Cardiac fibroblast (primary cell): ENCODE measurements around the gene DUSP15.
"Not testable (repeated sequence)": the region's sequence is repeated elsewhere in the genome, so short reads cannot be mapped to it uniquely, and the experiment has no call there.

Experiments
- DNase-seq, 2 donors: peaks; one replicate each; pipeline versions ENCODE4 v3.0.0 to v3.0.0-alpha.2; 2010; ENCODE audit warnings: low read depth in 2 of 2
- H3K4me3 ChIP-seq, 2 donors: replicated peaks in 1 of 2; 1 replicate in 1 of 2; 2 replicates in 1 of 2; pipeline ENCODE4 v1.5.1; 2011; ENCODE audit warnings: low read depth in 2 of 2, low read length in 2 of 2, mild to moderate bottlenecking in 2 of 2, moderate library complexity in 1 of 2
- CTCF ChIP-seq: IDR thresholded peaks from one replicate; pipeline ENCODE4 v1.5.1; 2011; ENCODE audit warnings: low read depth, mild to moderate bottlenecking, low read length, inconsistent platforms

Gene DUSP15

GRCh38 chr20:31869942-31870725, at the start of gene DUSP15, which contains the start of gene TTLL9:
DUSP15 (minus strand) TSS chr20:31870527; CDS start chr20:31870337, 190 bp downstream.
TTLL9 (plus strand) TSS chr20:31870634; CDS start chr20:31871127, 493 bp downstream.
- no peak for DNase-seq
- peak within 1 kb of the TSS; percentile 29 to 32 for H3K4me3 ChIP-seq
- TF ChIP-seq CTCF = no peak

- no peak for TF ChIP-seq CTCF
- DNase-seq = no peak
- no peak overlapping the region for H3K4me3 ChIP-seq
These were observed 49.3 kb upstream of the DUSP15 start for GRCh38 chr20:31919410-31920155.

- no peak overlapping the region for H3K4me3 ChIP-seq
- DNase-seq = no peak
- no peak for TF ChIP-seq CTCF
These were observed 48.3 kb upstream of the DUSP15 start for GRCh38 chr20:31918466-31919105.

- DNase-seq, H3K4me3 ChIP-seq: not testable (repeated sequence)
These were observed 47.7 kb upstream of the DUSP15 start for GRCh38 chr20:31917962-31918412.

- TF ChIP-seq CTCF = no peak
- no peak for DNase-seq
- H3K4me3 ChIP-seq = no peak overlapping the region
These were observed 46.4 kb upstream of the DUSP15 start for GRCh38 chr20:31916708-31917107.

GRCh38 chr20:31915491-31916280, 45.4 kb upstream of the DUSP15 start:
- DNase-seq = no peak
- no peak overlapping the region for H3K4me3 ChIP-seq
- TF ChIP-seq CTCF = no peak
